GM20000 (cell line): Measurements from ENCODE around the gene RHOBTB3.

ENCODE experiments used
- DNase-seq: peaks from one replicate; pipeline ENCODE4 v3.0.0; 2012; ENCODE audit warnings: low spot score
- CTCF ChIP-seq: IDR thresholded peaks from 2 replicates; pipeline ENCODE4 v1.5.1; 2012; ENCODE audit warnings: mild to moderate bottlenecking, control low read depth; ENCODE audit errors: extremely low read depth, missing control alignments

RHOBTB3 gene

GRCh38 chr5:95770830-95771708 lies 39.9 kb downstream of the RHOBTB3 start:
- DNase-seq = no peak
- TF ChIP-seq CTCF = no peak

GRCh38 chr5:95771892-95772291 lies 40.8 kb downstream of the RHOBTB3 start:
- TF ChIP-seq CTCF = no peak
- DNase-seq = no peak

- no peak for TF ChIP-seq CTCF
- no peak for DNase-seq
These were observed 42.4 kb downstream of the RHOBTB3 start for GRCh38 chr5:95773335-95774059.

GRCh38 chr5:95777441-95777840 lies 46.3 kb downstream of the RHOBTB3 start:
- TF ChIP-seq CTCF = no peak
- no peak for DNase-seq

- TF ChIP-seq CTCF = no peak
- DNase-seq = no peak
These were observed 47.7 kb downstream of the RHOBTB3 start for GRCh38 chr5:95778713-95779436.

- no peak for DNase-seq
These were observed 48.5 kb downstream of the RHOBTB3 start for GRCh38 chr5:95779611-95780010.

More at GRCh38 chr5:95779611-95780010, 48.5 kb downstream of the RHOBTB3 start:
- no peak for TF ChIP-seq CTCF
